HG03103 (cell line): ENCODE data around the gene RIOK2.
"Not testable (repeated sequence)": the region's sequence is repeated elsewhere in the genome, so short reads cannot be mapped to it uniquely, and the experiment has no call there.

Experiments used
- ATAC-seq: cut with Tn5 transposase; IDR thresholded peaks from one replicate; pipeline ENCODE4 v1.9.1; 2021; ENCODE audit warnings: low read depth; ENCODE audit not compliant: unreplicated experiment

RIOK2 gene

GRCh38 chr5:97171703-97172102, 11.3 kb downstream of the RIOK2 start:
- no peak for ATAC-seq

GRCh38 chr5:97167435-97167834, 15.6 kb downstream of the RIOK2 start:
- peak; percentile 75 for ATAC-seq

- no peak for ATAC-seq
Measured at GRCh38 chr5:97165726-97166125, 17.3 kb downstream of the RIOK2 start.

- no peak for ATAC-seq
Measured at GRCh38 chr5:97164846-97165245, 18.2 kb downstream of the RIOK2 start.

- no peak for ATAC-seq
Measured at GRCh38 chr5:97163790-97164285, 19.2 kb downstream of the RIOK2 start.

- no peak for ATAC-seq
Measured at GRCh38 chr5:97163360-97163764, 19.7 kb downstream of the RIOK2 start.

- ATAC-seq: no peak
Measured at GRCh38 chr5:97162045-97162444, 21.0 kb downstream of the RIOK2 start.

GRCh38 chr5:97157689-97158088, 25.4 kb downstream of the RIOK2 start:
- no peak for ATAC-seq

GRCh38 chr5:97151370-97151769, 31.7 kb downstream of the RIOK2 start:
- ATAC-seq: no peak

- ATAC-seq: no peak
Measured at GRCh38 chr5:97150401-97150800, 32.6 kb downstream of the RIOK2 start.

- no peak for ATAC-seq
Measured at GRCh38 chr5:97149709-97150108, 33.3 kb downstream of the RIOK2 start.

- ATAC-seq: no peak
Measured at GRCh38 chr5:97148288-97148687, 34.8 kb downstream of the RIOK2 start.

GRCh38 chr5:97143704-97144103, 39.3 kb downstream of the RIOK2 start:
- no peak for ATAC-seq

- ATAC-seq: peak; percentile 81
Measured at GRCh38 chr5:97142521-97143254, 40.4 kb downstream of the RIOK2 start, which contains the start of gene LIX1. Gene LIX1, minus strand, starts transcription at chr5:97142611. Its CDS starts 35 bp downstream, at chr5:97142576.

- ATAC-seq: no peak
Measured at GRCh38 chr5:97141539-97141938, 41.5 kb downstream of the RIOK2 start.

- ATAC-seq: no peak
Measured at GRCh38 chr5:97141031-97141430, 42.0 kb downstream of the RIOK2 start.

- not testable (repeated sequence) for ATAC-seq
Measured at GRCh38 chr5:97140250-97140649, 42.8 kb downstream of the RIOK2 start.

- ATAC-seq: no peak
Measured at GRCh38 chr5:97136475-97136874, 46.6 kb downstream of the RIOK2 start.

- no peak for ATAC-seq
Measured at GRCh38 chr5:97135868-97136267, 47.2 kb downstream of the RIOK2 start.

- ATAC-seq: no peak
Measured at GRCh38 chr5:97134634-97135033, 48.4 kb downstream of the RIOK2 start.

- ATAC-seq: no peak
Measured at GRCh38 chr5:97133101-97133500, 49.9 kb downstream of the RIOK2 start.

- ATAC-seq: no peak
Measured at GRCh38 chr5:97131921-97132320, 51.1 kb downstream of the RIOK2 start.
